Chondrocyte (in vitro differentiated cells): ENCODE measurements around the gene ERG. TPM values are rescaled to one million over a fixed set of nuclear protein-coding genes. Genes with fewer than 3 reads are reported as not detected.

Experiments
- DNase-seq: peaks from one replicate; pipeline ENCODE4 v3.0.0; 2021; ENCODE audit warnings: mixed read lengths, low spot score
- H3K27ac Mint-ChIP-seq: one replicate; pipeline ENCODE4 v1.8.0; 2021; ENCODE audit warnings: mild to moderate bottlenecking, moderate library complexity, mixed read lengths; ENCODE audit not compliant: unreplicated experiment
- H3K27me3 Mint-ChIP-seq: 2 replicates; pipeline ENCODE4 v1.8.0; 2021; ENCODE audit warnings: low read depth, mixed read lengths
- H3K36me3 Mint-ChIP-seq: 2 replicates; pipeline ENCODE4 v1.8.0; 2021; ENCODE audit warnings: low read depth, mixed read lengths
- H3K4me1 Mint-ChIP-seq: 2 replicates; pipeline ENCODE4 v1.8.0; 2021; ENCODE audit warnings: low read depth, mild to moderate bottlenecking, mixed read lengths
- H3K4me3 Mint-ChIP-seq: one replicate; pipeline ENCODE4 v1.8.0; 2021; ENCODE audit warnings: mild to moderate bottlenecking, moderate library complexity, mixed read lengths; ENCODE audit not compliant: unreplicated experiment
- H3K9me3 Mint-ChIP-seq: 2 replicates; pipeline ENCODE4 v1.8.0; 2021; ENCODE audit warnings: low read depth, mixed read lengths
- CTCF ChIP-seq: fragments of 200-600 bp; sonication (generic); IDR thresholded peaks from 2 replicates; pipeline ENCODE4 v1.5.0; 2021; ENCODE audit warnings: antibody characterized with exemption, mild to moderate bottlenecking, moderate library complexity
- total RNA-seq: library from RNA; stranded (reverse); gene quantifications from 3 replicates; pipeline ENCODE4 v1.2.1, GENCODE V29; 2021

Gene ERG
- total RNA-seq, 1 donor from 2014 or later, result 33.4 TPM

- no peaks in the 10 kb centered on the region for H3K27me3 Mint-ChIP-seq
- no peak for DNase-seq
- H3K9me3 Mint-ChIP-seq, result no peaks in the 10 kb centered on the region
- peaks cover 6% of the 10 kb centered on the region for H3K36me3 Mint-ChIP-seq
- H3K4me1 Mint-ChIP-seq, result peaks cover 67% of the 10 kb centered on the region
- no peak for TF ChIP-seq CTCF
- no peak overlapping the region for H3K27ac Mint-ChIP-seq
- H3K4me3 Mint-ChIP-seq, result no peak overlapping the region
Observed at GRCh38 chr21:38454161-38454560, 44.1 kb downstream of the ERG start.

DNA sequence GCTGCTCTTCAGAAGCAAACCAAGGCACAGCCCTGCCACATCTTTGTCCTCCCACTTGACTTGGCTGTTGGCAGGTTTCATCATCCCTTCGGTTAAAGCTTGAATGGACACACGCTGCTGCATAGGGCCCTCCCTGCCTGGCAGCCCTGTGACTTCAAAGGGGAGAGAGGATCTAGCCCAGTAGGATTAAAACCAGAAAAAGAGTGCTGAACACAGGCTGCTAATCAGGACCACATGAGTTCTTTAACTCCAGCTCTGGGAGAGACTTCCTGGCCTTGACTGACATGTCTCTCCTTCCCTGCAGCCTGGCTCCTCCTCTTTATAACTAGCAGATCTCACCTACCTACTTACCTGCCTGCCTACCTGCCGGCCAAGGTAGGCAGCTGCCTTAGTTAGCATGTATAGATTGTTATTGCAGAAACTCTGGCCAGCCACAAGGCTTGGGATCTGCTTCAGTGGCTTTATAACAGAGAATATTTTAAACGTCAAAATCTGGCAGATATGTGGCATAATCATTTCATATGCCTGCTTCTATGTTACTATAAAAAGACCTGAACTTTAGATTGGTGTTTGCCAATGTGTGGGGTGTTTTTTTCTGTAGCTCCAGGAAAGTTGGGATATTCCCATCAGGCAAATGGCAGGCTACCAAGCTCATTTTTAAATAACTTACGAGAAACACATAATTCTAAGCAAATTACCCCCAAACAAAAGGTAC is 49.4 kb downstream of the ERG start:
- Mint-ChIP-seq H3K9me3 (no peaks in the 10 kb centered on the region), H3K36me3 (peaks cover 10% of the 10 kb centered on the region), H3K27ac (peak overlapping the region; percentile 94), H3K27me3 (no peaks in the 10 kb centered on the region), H3K4me1 (peaks cover 48% of the 10 kb centered on the region), H3K4me3 (peak overlapping the region; percentile 19)
- TF ChIP-seq CTCF, result no peak
- DNase-seq, result no peak

DNA sequence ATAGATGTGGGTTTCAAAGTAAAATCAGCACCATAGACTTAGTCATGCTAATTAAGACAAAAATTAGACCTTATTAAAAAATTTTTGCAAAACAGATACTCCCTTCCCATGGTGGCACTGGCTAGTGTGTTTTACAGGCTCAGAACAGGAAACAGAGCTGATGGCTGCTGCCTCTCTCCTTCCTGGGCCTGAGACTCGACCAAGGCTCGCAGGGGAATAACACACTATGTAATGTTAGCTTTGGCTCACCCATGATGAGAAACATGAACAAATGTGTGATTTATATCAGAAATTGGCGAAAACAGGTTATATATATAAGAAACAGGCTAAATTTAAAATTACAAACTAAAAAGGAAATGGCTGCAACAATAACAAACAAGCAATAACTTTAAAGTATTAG is 50.7 kb downstream of the ERG start:
- no peak for TF ChIP-seq CTCF
- Mint-ChIP-seq H3K36me3 (peaks cover 10% of the 10 kb centered on the region), H3K4me3 (no peak overlapping the region), H3K9me3 (no peaks in the 10 kb centered on the region), H3K4me1 (peaks cover 47% of the 10 kb centered on the region), H3K27ac (peak overlapping the region; percentile 94), H3K27me3 (no peaks in the 10 kb centered on the region)
- DNase-seq, result no peak

GRCh38 chr21:38444691-38445090 is 53.6 kb downstream of the ERG start:
- H3K4me3 Mint-ChIP-seq, result no peak overlapping the region
- peak overlapping the region; percentile 1 for H3K27ac Mint-ChIP-seq
- H3K27me3 Mint-ChIP-seq, result no peaks in the 10 kb centered on the region
- no peaks in the 10 kb centered on the region for H3K9me3 Mint-ChIP-seq
- H3K4me1 Mint-ChIP-seq, result peaks cover 62% of the 10 kb centered on the region
- peaks cover 6% of the 10 kb centered on the region for H3K36me3 Mint-ChIP-seq
- DNase-seq, result no peak
- TF ChIP-seq CTCF, result no peak

- Mint-ChIP-seq H3K27ac (peak overlapping the region; percentile 66), H3K27me3 (no peaks in the 10 kb centered on the region), H3K9me3 (peaks cover under 1% of the 10 kb centered on the region), H3K4me3 (no peak overlapping the region), H3K4me1 (peaks cover 62% of the 10 kb centered on the region), H3K36me3 (peaks cover 6% of the 10 kb centered on the region)
- no peak for DNase-seq
- TF ChIP-seq CTCF, result no peak
Observed at GRCh38 chr21:38443110-38443509, 55.2 kb downstream of the ERG start.
